ENCODE data around the gene THSD1. TPM values are rescaled to one million over a fixed set of nuclear protein-coding genes. Genes with fewer than 3 reads are reported as not detected.

The THSD1 gene
- total RNA-seq, 1 donor from 2014 or later, result 346 TPM

Other genes starting within 250 kb of the THSD1 start
- gene NEK3, start 246.6 kb downstream of the THSD1 start, total RNA-seq (ENCODE audit: unreplicated experiment), result 82.4 TPM
- gene VPS36, start 44.5 kb upstream of the THSD1 start, total RNA-seq (ENCODE audit: unreplicated experiment), result 51.6 TPM
- gene CKAP2, start 49.3 kb upstream of the THSD1 start, total RNA-seq (ENCODE audit: unreplicated experiment), result 58.1 TPM
- 40.4 TPM for gene HNRNPA1L2, start 236.3 kb upstream of the THSD1 start, total RNA-seq (ENCODE audit: unreplicated experiment)
- 71.8 TPM for gene SUGT1, start 246.7 kb upstream of the THSD1 start, total RNA-seq (ENCODE audit: unreplicated experiment)